Left lung (tissue), 10 donors: ENCODE results near the gene EIF6. TPM values are rescaled to one million over a fixed set of nuclear protein-coding genes. Genes with fewer than 3 reads are reported as not detected.

ENCODE experiments used
- ATAC-seq: fragments of 200-7000 bp; cut with Tn5 transposase; one replicate; pipeline ENCODE4 v1.9.1; 2020; ENCODE audit warnings: moderate library complexity
- DNase-seq, 4 donors: peaks; one replicate each; pipeline ENCODE4 v3.0.0-alpha.2; 2013 to 2020
- H3K27ac ChIP-seq, 2 donors: fragments of 200-600 bp; sonication (generic) in 1 of 2; one replicate each; pipeline versions ENCODE4 v1.5.0 to v1.8.0; 2020 to 2021
- H3K27me3 ChIP-seq, 2 donors: fragments of 200-600 bp; sonication (generic) in 1 of 2; one replicate each; pipeline versions ENCODE4 v1.5.0 to v1.8.0; 2020 to 2021
- H3K36me3 ChIP-seq, 2 donors: fragments of 200-600 bp; sonication (generic) in 1 of 2; one replicate each; pipeline versions ENCODE4 v1.5.0 to v1.8.0; 2020 to 2021
- H3K4me1 ChIP-seq, 2 donors: fragments of 200-600 bp; one replicate each; pipeline ENCODE4 v1.8.0; 2021
- H3K4me3 ChIP-seq, 2 donors: fragments of 200-600 bp; sonication (generic) in 1 of 2; one replicate each; pipeline versions ENCODE4 v1.5.0 to v1.8.0; 2020 to 2021; ENCODE audit warnings: mild to moderate bottlenecking in 1 of 2
- H3K9me3 ChIP-seq, 2 donors: fragments of 200-600 bp; sonication (generic) in 1 of 2; one replicate each; pipeline versions ENCODE4 v1.5.0 to v1.8.0; 2020 to 2021
- CTCF ChIP-seq, 2 donors: fragments of 200-600 bp; sonication (generic) in 1 of 2; IDR thresholded peaks; one replicate each; pipeline versions ENCODE4 v1.5.0 to v1.8.0; 2021; ENCODE audit warnings: antibody characterized with exemption in 2 of 2
- intact Hi-C, 2 donors: fragments of 100-400 bp; cut with DNase I; formaldehyde crosslinking; loops; one replicate each; pipeline versions ENCODE4 v1.11.2 to v1.14.2; 2022
- polyA plus RNA-seq, 6 donors: library from polyadenylated mRNA; unstranded; fragments of 120-200 nt; gene quantifications; one replicate each; pipeline ENCODE4 v1.2.1, GENCODE V29; 2013; ENCODE audit not compliant: insufficient read length in 6 of 6
- total RNA-seq, 2 donors: library from RNA; stranded (reverse); fragmentation: NEBNext Ultra II Directional; extraction: Animal tissue kit (Norgen Biotek cat#: 25700); gene quantifications; one replicate each; pipeline ENCODE4 v1.2.1, GENCODE V29; 2021
- donor health status: DM: no; HTN: yes; CAD: no.
- donor health status: DM: no; HTN: no; CAD: no.

EIF6 gene
- total and polyA plus RNA-seq, 8 donors, result 95.6 to 111 (median 107) TPM

- Histone ChIP-seq H3K27ac (no peak overlapping the region), H3K4me1 (peaks cover 4 to 8% of the 10 kb centered on the region in 2 donors), H3K4me3 (no peak overlapping the region), H3K27me3 (no peaks in the 10 kb centered on the region), H3K36me3 (peaks cover 0 to 81% of the 10 kb centered on the region in 2 donors), H3K9me3 (no peaks in the 10 kb centered on the region)
- no peak for TF ChIP-seq CTCF (IDR thresholded peaks at IDR 0.05)
- intact Hi-C loops, result no loop called here
- DNase-seq (no peak), ATAC-seq (peak; percentile 5)
Observed at GRCh38 chr20:35271073-35271882, 13.3 kb downstream of the EIF6 start.

- DNase-seq (no peak), ATAC-seq (no peak)
- H3K4me1 ChIP-seq, result no peaks in the 10 kb centered on the region
- no peak overlapping the region for H3K4me3 ChIP-seq
- no peak overlapping the region for H3K27ac ChIP-seq
- H3K36me3 ChIP-seq, result peaks cover 0 to 83% of the 10 kb centered on the region in 2 donors
- intact Hi-C loops, result no loop called here
- H3K27me3 ChIP-seq, result no peaks in the 10 kb centered on the region
- no peaks in the 10 kb centered on the region for H3K9me3 ChIP-seq
- TF ChIP-seq CTCF (IDR thresholded peaks at IDR 0.05), result no peak
Observed at GRCh38 chr20:35270021-35270902, 14.3 kb downstream of the EIF6 start.

- no peaks in the 10 kb centered on the region for H3K9me3 ChIP-seq
- H3K4me1 ChIP-seq, result no peaks in the 10 kb centered on the region
- ATAC-seq (peak; percentile 82), DNase-seq (peak in 2 of 4 donors; percentile 60 to 85)
- peak; percentile 55 to 75 for TF ChIP-seq CTCF (IDR thresholded peaks at IDR 0.05)
- peak overlapping the region in 1 of 2 donors; percentile 22 for H3K27ac ChIP-seq
- intact Hi-C loops, result no loop called here
- peaks cover 0 to 76% of the 10 kb centered on the region in 2 donors for H3K36me3 ChIP-seq
- no peak overlapping the region for H3K4me3 ChIP-seq
- no peaks in the 10 kb centered on the region for H3K27me3 ChIP-seq
Observed at GRCh38 chr20:35269055-35269781, 15.4 kb downstream of the EIF6 start.

GRCh38 chr20:35267092-35267491 lies 17.5 kb downstream of the EIF6 start:
- no peak overlapping the region for H3K27ac ChIP-seq
- peaks cover 0 to 66% of the 10 kb centered on the region in 2 donors for H3K36me3 ChIP-seq
- no peak for ATAC-seq
- H3K4me1 ChIP-seq, result peaks cover 0 to 8% of the 10 kb centered on the region in 2 donors
- no peaks in the 10 kb centered on the region for H3K27me3 ChIP-seq
- H3K9me3 ChIP-seq, result no peaks in the 10 kb centered on the region
- intact Hi-C loops, result no loop called here
- TF ChIP-seq CTCF (IDR thresholded peaks at IDR 0.05), result no peak
- H3K4me3 ChIP-seq, result no peak overlapping the region
- no peak for DNase-seq
